VCaP (cell line): ENCODE results near the gene OTOP1.
"Not testable (repeated sequence)": the region's sequence is repeated elsewhere in the genome, so short reads cannot be mapped to it uniquely, and the experiment has no call there.

Source experiments
- H3K27ac ChIP-seq: fragments of 450-650 bp; 2 replicates; pipeline ENCODE4 v1.5.1; 2017
- CTCF ChIP-seq: fragments of 450-650 bp; conservative IDR thresholded peaks from 2 replicates; pipeline ENCODE4 v1.5.1; 2017; ENCODE audit warnings: mild to moderate bottlenecking, moderate library complexity

Gene OTOP1

GRCh38 chr4:4225915-4226605, 669 bp downstream of the OTOP1 start:
- TF ChIP-seq CTCF, result no peak
- H3K27ac ChIP-seq, result no peak overlapping the region

GRCh38 chr4:4217113-4217512, 9.6 kb downstream of the OTOP1 start:
- TF ChIP-seq CTCF, result no peak
- no peak overlapping the region for H3K27ac ChIP-seq

GRCh38 chr4:4216648-4217047, 10.1 kb downstream of the OTOP1 start:
- H3K27ac ChIP-seq, result no peak overlapping the region
- no peak for TF ChIP-seq CTCF

- H3K27ac ChIP-seq, result not testable (repeated sequence)
These were observed 13.1 kb downstream of the OTOP1 start for GRCh38 chr4:4213674-4214073.

- no peak for TF ChIP-seq CTCF
- no peak overlapping the region for H3K27ac ChIP-seq
These were observed 20.5 kb downstream of the OTOP1 start for GRCh38 chr4:4206204-4206603.

- TF ChIP-seq CTCF, result no peak
These were observed 22.4 kb downstream of the OTOP1 start for GRCh38 chr4:4204401-4204745.

GRCh38 chr4:4203688-4204400, 22.9 kb downstream of the OTOP1 start:
- no peak for TF ChIP-seq CTCF
- H3K27ac ChIP-seq, result no peak overlapping the region

More at GRCh38 chr4:4204401-4204745, 22.4 kb downstream of the OTOP1 start:
- H3K27ac ChIP-seq, result no peak overlapping the region

- no peak for TF ChIP-seq CTCF
- H3K27ac ChIP-seq, result no peak overlapping the region
These were observed 24.2 kb downstream of the OTOP1 start for GRCh38 chr4:4202510-4202909.
